Mesenchymal stem cell (in vitro differentiated cells and primary cell): ENCODE data around the gene CES4A. TPM values are rescaled to one million over a fixed set of nuclear protein-coding genes. Genes with fewer than 3 reads are reported as not detected.

Experiments used
- small RNA-seq: library from polyadenylated mRNA; stranded (forward); fragments of <200 nt; extraction: miRNeasy Mini kit (QIAGEN cat#:217004); gene quantifications from one replicate; pipeline ENCODE3, GENCODE V24; 2013; ENCODE audit warnings: low read depth

Gene CES4A

Small RNA genes lying within 50 kb of the gene (small RNA-seq; reads per million reads assigned to genes)
- not detected for gene RN7SL543P
